NT2/D1 (cell line): ENCODE measurements around the gene KLF6.

Experiments
- DNase-seq: peaks from one replicate; pipeline ENCODE4 v3.0.0-alpha.2; 2011; ENCODE audit warnings: low read depth, low spot score
- H3K27me3 ChIP-seq: 2 replicates; pipeline ENCODE4 v1.6.0; 2011; ENCODE audit warnings: mild to moderate bottlenecking; ENCODE audit not compliant: insufficient read length, insufficient read depth
- H3K36me3 ChIP-seq: 2 replicates; pipeline ENCODE4 v1.6.1; 2011; ENCODE audit warnings: mild to moderate bottlenecking, low read length, mixed read lengths; ENCODE audit not compliant: insufficient read depth, insufficient read length
- H3K4me1 ChIP-seq: 2 replicates; pipeline ENCODE4 v1.5.1; 2011; ENCODE audit not compliant: insufficient read depth, insufficient read length
- H3K4me3 ChIP-seq: 2 replicates; pipeline ENCODE4 v1.5.1; 2011; ENCODE audit warnings: low read depth; ENCODE audit not compliant: insufficient read length
- H3K9ac ChIP-seq: 2 replicates; pipeline ENCODE4 v1.6.0; 2011; ENCODE audit warnings: low read depth; ENCODE audit not compliant: insufficient read length
- H3K9me3 ChIP-seq: 2 replicates; pipeline ENCODE4 v1.5.1; 2011; ENCODE audit warnings: mild to moderate bottlenecking, low read length; ENCODE audit not compliant: insufficient read depth
- SUZ12 ChIP-seq: IDR thresholded peaks from 2 replicates; pipeline ENCODE4 v1.6.1; 2011; ENCODE audit not compliant: insufficient read length, insufficient read depth; ENCODE audit errors: extremely low read depth
- YY1 ChIP-seq: IDR thresholded peaks from 2 replicates; pipeline ENCODE4 v1.6.1; 2011; ENCODE audit not compliant: insufficient read length, insufficient read depth
- ZNF274 ChIP-seq: IDR thresholded peaks from 2 replicates; pipeline ENCODE4 v1.6.1; 2011; ENCODE audit warnings: mild to moderate bottlenecking, low read depth, low read length

Gene KLF6

DNA sequence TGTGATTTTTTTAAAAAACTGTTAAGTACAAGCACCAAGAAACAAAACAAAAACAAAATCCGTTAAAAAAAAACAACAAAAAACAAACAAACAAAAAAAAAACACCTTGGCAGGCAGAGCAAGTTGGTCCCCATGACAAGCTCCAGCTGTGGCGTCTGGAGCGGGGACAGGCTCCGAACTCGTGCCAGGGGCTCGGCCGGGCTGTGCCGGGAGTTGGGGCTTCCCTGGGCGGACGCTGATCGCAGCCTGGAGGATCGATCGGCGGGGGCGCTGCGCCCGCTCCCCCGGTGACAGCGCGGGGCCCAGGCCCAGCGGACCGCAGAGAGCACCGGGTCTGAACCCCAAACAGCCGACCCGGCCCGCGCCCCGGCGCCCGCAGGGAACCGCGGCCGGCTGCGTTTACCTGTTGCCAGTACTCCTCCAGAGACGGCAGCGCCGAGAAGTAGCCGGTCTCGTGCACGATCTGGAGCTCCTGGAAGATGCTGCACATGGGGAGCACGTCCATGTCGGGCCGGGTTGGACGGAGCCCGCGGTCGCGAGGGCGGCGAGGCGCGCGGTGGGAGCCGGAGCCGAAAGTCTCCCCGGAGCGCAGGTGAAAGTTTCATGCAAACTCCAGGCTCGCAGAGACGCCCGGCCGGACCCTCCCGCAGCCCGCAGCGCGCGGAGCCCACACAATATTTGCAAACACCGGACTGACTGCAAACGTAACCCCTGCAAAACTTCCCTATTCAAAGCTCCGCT, at the start of gene KLF6:
TSS of gene KLF6 (minus strand) at position 700 of the 741 bp plus-strand sequence. CDS start at position 505, 195 bp downstream.
- Histone ChIP-seq H3K27me3 (peaks cover 2% of the 10 kb centered on the region), H3K4me3 (peak within 1 kb of the TSS; percentile 81)
- TF ChIP-seq ZNF274 (no peak), YY1 (no peak), SUZ12 (no peak)

DNA sequence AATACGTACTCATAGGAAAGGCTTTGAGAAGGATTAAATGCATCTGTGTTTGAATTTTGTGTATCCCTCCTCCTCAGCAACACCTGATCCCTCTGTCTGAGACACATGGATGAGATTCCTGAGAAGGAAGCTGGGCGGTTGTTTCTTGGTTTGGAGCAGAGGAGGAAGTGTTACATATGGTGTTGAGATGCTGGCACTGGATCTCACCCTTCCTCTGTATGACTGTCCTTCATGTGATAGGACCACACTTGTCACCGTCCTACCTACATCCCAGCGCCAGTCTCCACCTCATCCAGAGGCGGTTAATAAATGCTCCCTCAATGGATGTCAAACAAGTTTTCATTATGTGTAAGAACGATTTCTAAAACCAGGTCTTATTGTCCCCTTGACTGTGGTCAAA, 49.4 kb upstream of the KLF6 start:
- Histone ChIP-seq H3K9ac (no peak overlapping the region), H3K36me3 (no peaks in the 10 kb centered on the region), H3K27me3 (no peaks in the 10 kb centered on the region), H3K9me3 (no peaks in the 10 kb centered on the region), H3K4me1 (no peaks in the 10 kb centered on the region), H3K4me3 (no peak overlapping the region)
- no peak for DNase-seq
- TF ChIP-seq YY1 (no peak), SUZ12 (no peak), ZNF274 (no peak)

More for the DNA sequence above, at the start of gene KLF6:
- H3K36me3 ChIP-seq = peaks cover 44% of the 10 kb centered on the region
- H3K9ac ChIP-seq = peak within 1 kb of the TSS; percentile 95
- DNase-seq = no peak
- peaks cover under 1% of the 10 kb centered on the region; the same call in 1 of the 2 replicates for H3K9me3 ChIP-seq
- H3K4me1 ChIP-seq = peaks cover 10% of the 10 kb centered on the region

DNA sequence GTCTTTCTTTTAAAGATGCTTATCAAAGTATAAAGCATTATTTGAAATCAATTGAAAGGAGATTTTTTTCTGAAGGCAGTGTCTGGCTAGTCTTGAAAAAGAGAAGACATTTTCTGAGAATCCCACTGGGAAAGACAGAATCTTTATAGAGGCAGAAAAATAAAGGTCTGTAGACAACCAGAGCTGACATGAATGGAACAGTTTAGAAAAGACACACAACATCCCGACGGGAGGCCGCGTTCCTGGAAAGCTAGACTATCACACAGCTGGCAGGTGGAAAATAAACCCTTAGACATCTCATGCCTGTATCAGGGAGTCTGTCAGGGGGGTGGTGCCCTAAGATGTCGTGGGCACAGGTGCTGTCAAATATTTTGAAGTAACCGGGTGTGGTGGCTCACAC, 48.0 kb upstream of the KLF6 start:
- Histone ChIP-seq H3K4me3 (no peak overlapping the region), H3K9ac (no peak overlapping the region), H3K4me1 (no peaks in the 10 kb centered on the region), H3K9me3 (no peaks in the 10 kb centered on the region), H3K27me3 (no peaks in the 10 kb centered on the region), H3K36me3 (no peaks in the 10 kb centered on the region)
- no peak for DNase-seq
- no peak for TF ChIP-seq ZNF274
- no peak for TF ChIP-seq YY1
- TF ChIP-seq SUZ12 = no peak

DNA sequence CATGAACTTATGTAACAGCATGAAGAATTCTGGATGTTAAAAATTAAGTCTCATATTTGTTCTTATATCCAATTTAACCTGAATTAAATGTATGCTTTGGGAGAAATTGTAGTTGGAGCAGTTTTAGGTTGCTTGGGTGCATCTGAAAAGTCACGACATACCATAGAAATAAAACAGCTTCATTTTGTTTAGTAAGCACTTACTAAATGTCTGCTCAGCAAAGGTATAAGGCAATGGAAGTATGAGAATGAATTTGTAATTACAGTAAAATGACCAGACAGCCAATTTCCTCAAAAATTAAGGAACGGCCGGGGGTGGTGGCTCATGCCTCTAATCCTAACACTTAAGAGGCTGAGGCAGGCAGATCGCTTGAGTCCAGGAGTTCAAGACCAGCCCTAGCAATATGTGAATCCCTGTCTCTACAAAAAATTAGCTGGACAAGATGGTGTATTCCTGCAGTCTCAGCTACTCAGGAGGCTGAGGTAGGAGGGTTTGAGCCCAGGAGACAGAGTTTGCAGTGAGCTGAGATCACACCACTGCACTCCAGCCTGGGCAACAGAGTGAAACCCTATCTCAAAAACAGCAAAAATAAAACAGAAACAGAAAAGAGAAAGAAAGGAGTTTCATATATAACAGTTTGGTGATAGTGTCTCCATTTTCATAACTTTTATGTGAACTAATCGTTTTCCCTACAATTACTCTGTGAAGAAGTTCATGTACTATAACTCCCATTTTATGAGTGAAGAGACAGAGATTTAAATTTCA, 47.2 kb upstream of the KLF6 start:
- no peaks in the 10 kb centered on the region for H3K27me3 ChIP-seq
- no peaks in the 10 kb centered on the region for H3K4me1 ChIP-seq

DNA sequence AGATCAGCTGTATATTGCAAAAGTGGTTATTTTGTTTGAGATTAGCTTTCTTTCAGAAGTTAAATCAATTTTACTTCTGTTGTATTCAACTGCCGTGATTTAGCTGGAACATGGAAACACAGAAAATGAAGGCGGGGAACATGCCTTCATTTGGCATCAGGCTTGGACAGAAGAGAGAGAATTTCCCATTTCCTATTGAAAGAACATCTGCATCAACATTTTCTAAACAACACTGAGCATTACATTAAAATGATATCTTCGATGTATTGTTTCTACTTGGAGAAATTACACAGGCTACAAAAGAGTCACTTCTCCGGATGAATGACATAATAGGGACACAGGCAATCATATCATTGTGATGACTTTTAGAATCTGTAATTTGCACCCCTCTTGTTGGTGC, 46.6 kb upstream of the KLF6 start:
- no peak overlapping the region for H3K4me3 ChIP-seq
- no peak for DNase-seq
- H3K9ac ChIP-seq = no peak overlapping the region
- H3K27me3 ChIP-seq = no peaks in the 10 kb centered on the region
- H3K4me1 ChIP-seq = no peaks in the 10 kb centered on the region
- no peaks in the 10 kb centered on the region for H3K36me3 ChIP-seq
- H3K9me3 ChIP-seq = no peaks in the 10 kb centered on the region
- no peak for TF ChIP-seq YY1

More for the DNA sequence above, 47.2 kb upstream of the KLF6 start:
- no peaks in the 10 kb centered on the region for H3K9me3 ChIP-seq
- H3K36me3 ChIP-seq = no peaks in the 10 kb centered on the region
- H3K9ac ChIP-seq = no peak overlapping the region
- no peak overlapping the region for H3K4me3 ChIP-seq
- DNase-seq = no peak
- TF ChIP-seq SUZ12 (no peak), YY1 (no peak), ZNF274 (no peak)

DNA sequence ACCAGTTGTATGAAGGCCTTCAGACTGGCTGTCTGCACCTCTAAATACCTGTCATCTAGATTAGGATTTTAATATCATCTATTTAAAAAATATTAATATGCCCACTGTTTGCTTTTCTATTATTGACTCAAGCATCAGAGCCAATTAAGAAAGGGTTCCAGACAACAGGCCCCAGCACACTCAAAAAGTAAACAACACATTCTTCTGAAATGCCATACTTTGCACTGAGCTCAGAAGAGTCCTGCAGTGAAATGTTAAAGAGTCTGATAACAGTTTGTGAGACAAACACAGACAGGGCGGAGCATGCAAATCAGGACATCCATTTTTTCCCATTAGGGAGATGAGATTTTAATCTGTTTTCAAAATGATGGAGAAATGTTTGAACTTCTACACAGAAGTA, 45.9 kb upstream of the KLF6 start:
- no peak overlapping the region for H3K9ac ChIP-seq
- H3K36me3 ChIP-seq = no peaks in the 10 kb centered on the region
- TF ChIP-seq ZNF274 (no peak), YY1 (no peak), SUZ12 (no peak)
- H3K4me1 ChIP-seq = peaks cover 3% of the 10 kb centered on the region
- DNase-seq = no peak
- no peak overlapping the region for H3K4me3 ChIP-seq
- H3K27me3 ChIP-seq = no peaks in the 10 kb centered on the region
- no peaks in the 10 kb centered on the region for H3K9me3 ChIP-seq
